Hepatocyte (in vitro differentiated cells): Measurements from ENCODE around the gene DAB1. TPM values are rescaled to one million over a fixed set of nuclear protein-coding genes. Genes with fewer than 3 reads are reported as not detected.

Source experiments
- DNase-seq: peaks from one replicate; pipeline ENCODE4 v3.0.0-alpha.2; 2016; ENCODE audit warnings: low spot score
- H2AFZ ChIP-seq: fragments of 200-600 bp; sonication (generic); 2 replicates; pipeline ENCODE4 v1.6.0; 2016; ENCODE audit warnings: antibody characterized with exemption, mild to moderate bottlenecking
- H3K27ac ChIP-seq: fragments of 200-600 bp; sonication (generic); 2 replicates; pipeline ENCODE4 v1.5.1; 2016; ENCODE audit warnings: mild to moderate bottlenecking
- H3K27me3 ChIP-seq: fragments of 200-600 bp; sonication (generic); 2 replicates; pipeline ENCODE4 v1.6.1; 2016
- H3K36me3 ChIP-seq: fragments of 200-600 bp; sonication (generic); replicated peaks from 2 replicates; pipeline ENCODE4 v1.5.1; 2016; ENCODE audit warnings: low read depth; ENCODE audit not compliant: insufficient read depth
- H3K4me1 ChIP-seq: fragments of 200-600 bp; sonication (generic); 2 replicates; pipeline ENCODE4 v1.5.1; 2016; ENCODE audit warnings: mild to moderate bottlenecking, moderate library complexity; ENCODE audit not compliant: insufficient read depth
- H3K4me2 ChIP-seq: fragments of 200-600 bp; sonication (generic); 2 replicates; pipeline ENCODE4 v1.6.0; 2016
- H3K4me3 ChIP-seq: fragments of 200-600 bp; sonication (generic); 2 replicates; pipeline ENCODE4 v1.5.1; 2016; ENCODE audit warnings: mild to moderate bottlenecking
- H3K79me2 ChIP-seq: fragments of 200-600 bp; sonication (generic); 2 replicates; pipeline ENCODE4 v1.6.0; 2017; ENCODE audit warnings: mild to moderate bottlenecking
- H3K9me2 ChIP-seq: fragments of 200-600 bp; sonication (generic); replicated peaks from 2 replicates; pipeline ENCODE4 v1.6.0; 2017; ENCODE audit warnings: mild to moderate bottlenecking; ENCODE audit not compliant: insufficient read depth
- H3K9me3 ChIP-seq: fragments of 200-600 bp; sonication (generic); 2 replicates; pipeline ENCODE4 v1.5.1; 2016; ENCODE audit warnings: low read depth, mild to moderate bottlenecking
- H4K20me1 ChIP-seq: fragments of 200-600 bp; sonication (generic); 2 replicates; pipeline ENCODE4 v1.6.0; 2016; ENCODE audit warnings: mild to moderate bottlenecking; ENCODE audit not compliant: insufficient read depth, poor library complexity, severe bottlenecking
- EZH2 ChIP-seq: fragments of 200-600 bp; sonication (generic); IDR thresholded peaks from 2 replicates; pipeline ENCODE4 v1.6.1; 2016; ENCODE audit warnings: antibody characterized with exemption, mild to moderate bottlenecking, borderline replicate concordance
- EZH2phosphoT487 ChIP-seq: fragments of 200-600 bp; sonication (generic); IDR thresholded peaks from one replicate; pipeline ENCODE4 v1.6.1; 2018; ENCODE audit warnings: antibody characterized with exemption, mild to moderate bottlenecking, low read depth, moderate library complexity; ENCODE audit not compliant: unreplicated experiment, severe bottlenecking
- WGBS: methylation state at CpG from one replicate; pipeline ENCODE4 v1.1.6; 2016; ENCODE audit warnings: low lambda C conversion rate; ENCODE audit errors: missing lambda C conversion rate; 5-methylcytosine and 5-hydroxymethylcytosine counted together
- polyA plus RNA-seq: library from polyadenylated mRNA; unstranded; fragments of >200 nt; fragmentation: Nextera tagmentation; extraction: Ambion mirVana; gene quantifications from 2 replicates; pipeline ENCODE4 v1.2.1, GENCODE V29; 2016
- total RNA-seq: library from RNA; depleted of rRNA; stranded (reverse); fragments of >200 nt; gene quantifications from 2 replicates; pipeline ENCODE4 v1.2.3, GENCODE V29; 2014
- TF ChIP-seq, protein P1 (sequence below): fragments of 200-600 bp; sonication (generic); IDR thresholded peaks from 2 replicates; pipeline ENCODE4 v1.5.1; 2016; ENCODE audit warnings: antibody characterized with exemption, mild to moderate bottlenecking; ENCODE audit not compliant: poor library complexity

Gene DAB1
- total and polyA plus RNA-seq, 2 experiments from 2014 or later: 19.5 to 37.6 TPM

DNA sequence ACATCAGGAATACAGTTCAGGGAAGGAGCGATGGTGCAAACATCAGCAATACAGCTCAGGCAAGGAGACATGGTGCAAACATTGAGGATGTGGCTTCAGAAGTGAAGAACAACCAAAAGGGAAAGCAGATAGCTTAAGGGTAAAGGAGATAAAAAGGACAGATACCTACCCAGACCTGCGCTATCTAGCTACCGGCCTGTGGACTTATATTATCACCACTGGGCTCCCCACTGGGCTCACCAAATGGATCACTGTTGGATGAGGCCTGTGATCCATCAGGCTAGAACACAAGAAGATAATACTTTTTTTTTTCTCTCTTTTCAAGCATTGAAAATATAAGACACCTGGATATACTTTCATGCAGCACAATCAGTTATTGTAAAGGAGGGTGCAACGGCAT lies 413.3 kb downstream of the DAB1 start:
- TF ChIP-seq, protein P1, sequence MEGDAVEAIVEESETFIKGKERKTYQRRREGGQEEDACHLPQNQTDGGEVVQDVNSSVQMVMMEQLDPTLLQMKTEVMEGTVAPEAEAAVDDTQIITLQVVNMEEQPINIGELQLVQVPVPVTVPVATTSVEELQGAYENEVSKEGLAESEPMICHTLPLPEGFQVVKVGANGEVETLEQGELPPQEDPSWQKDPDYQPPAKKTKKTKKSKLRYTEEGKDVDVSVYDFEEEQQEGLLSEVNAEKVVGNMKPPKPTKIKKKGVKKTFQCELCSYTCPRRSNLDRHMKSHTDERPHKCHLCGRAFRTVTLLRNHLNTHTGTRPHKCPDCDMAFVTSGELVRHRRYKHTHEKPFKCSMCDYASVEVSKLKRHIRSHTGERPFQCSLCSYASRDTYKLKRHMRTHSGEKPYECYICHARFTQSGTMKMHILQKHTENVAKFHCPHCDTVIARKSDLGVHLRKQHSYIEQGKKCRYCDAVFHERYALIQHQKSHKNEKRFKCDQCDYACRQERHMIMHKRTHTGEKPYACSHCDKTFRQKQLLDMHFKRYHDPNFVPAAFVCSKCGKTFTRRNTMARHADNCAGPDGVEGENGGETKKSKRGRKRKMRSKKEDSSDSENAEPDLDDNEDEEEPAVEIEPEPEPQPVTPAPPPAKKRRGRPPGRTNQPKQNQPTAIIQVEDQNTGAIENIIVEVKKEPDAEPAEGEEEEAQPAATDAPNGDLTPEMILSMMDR: no peak
- TF ChIP-seq EZH2: no peak
- TF ChIP-seq EZH2phosphoT487: no peak
- no peak overlapping the region for H2AFZ ChIP-seq
- no peaks in the 10 kb centered on the region for H3K9me2 ChIP-seq
- H3K4me3 ChIP-seq: no peak overlapping the region
- H3K9me3 ChIP-seq: no peaks in the 10 kb centered on the region
- H3K27me3 ChIP-seq: no peaks in the 10 kb centered on the region
- H3K36me3 ChIP-seq: no peaks in the 10 kb centered on the region
- H3K27ac ChIP-seq: no peak overlapping the region
- no peak for DNase-seq
- WGBS: 80% methylated on average over 4 of the region's 4 CpGs
- no peaks in the 10 kb centered on the region for H3K79me2 ChIP-seq
- H4K20me1 ChIP-seq: no peaks in the 10 kb centered on the region
- H3K4me1 ChIP-seq: no peaks in the 10 kb centered on the region
- H3K4me2 ChIP-seq: no peak overlapping the region

DNA sequence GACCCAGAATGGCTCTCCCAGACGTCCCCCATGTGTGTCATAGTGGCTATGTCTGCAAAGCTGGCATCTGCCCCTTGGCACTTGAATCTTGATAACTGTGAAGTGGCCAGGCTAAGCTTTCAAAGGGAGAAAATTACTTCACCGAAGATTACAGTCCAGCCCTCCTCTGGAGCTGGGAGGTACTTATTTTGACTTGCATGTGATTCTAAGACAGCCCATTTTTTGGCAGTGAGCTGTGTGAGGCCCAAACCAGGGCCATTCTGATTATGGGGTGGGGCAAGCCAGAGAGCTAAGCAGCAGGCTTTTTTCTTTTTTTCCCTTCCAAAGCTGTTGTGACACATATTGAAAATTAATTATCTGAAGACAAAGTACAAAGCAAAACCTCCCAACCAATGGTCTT lies 415.9 kb downstream of the DAB1 start:
- no peak for DNase-seq
- H2AFZ ChIP-seq: no peak overlapping the region
- no peaks in the 10 kb centered on the region for H3K9me2 ChIP-seq
- no peak overlapping the region for H3K4me3 ChIP-seq
- no peaks in the 10 kb centered on the region for H4K20me1 ChIP-seq
- H3K4me2 ChIP-seq: no peak overlapping the region
- H3K4me1 ChIP-seq: no peaks in the 10 kb centered on the region
- H3K27ac ChIP-seq: no peak overlapping the region
- 75% methylated on average over 2 of the region's 2 CpGs for WGBS
- TF ChIP-seq, protein P1: no peak
- no peak for TF ChIP-seq EZH2phosphoT487
- no peak for TF ChIP-seq EZH2
- no peaks in the 10 kb centered on the region for H3K27me3 ChIP-seq
- H3K79me2 ChIP-seq: no peaks in the 10 kb centered on the region
- no peaks in the 10 kb centered on the region for H3K9me3 ChIP-seq
- H3K36me3 ChIP-seq: no peaks in the 10 kb centered on the region

DNA sequence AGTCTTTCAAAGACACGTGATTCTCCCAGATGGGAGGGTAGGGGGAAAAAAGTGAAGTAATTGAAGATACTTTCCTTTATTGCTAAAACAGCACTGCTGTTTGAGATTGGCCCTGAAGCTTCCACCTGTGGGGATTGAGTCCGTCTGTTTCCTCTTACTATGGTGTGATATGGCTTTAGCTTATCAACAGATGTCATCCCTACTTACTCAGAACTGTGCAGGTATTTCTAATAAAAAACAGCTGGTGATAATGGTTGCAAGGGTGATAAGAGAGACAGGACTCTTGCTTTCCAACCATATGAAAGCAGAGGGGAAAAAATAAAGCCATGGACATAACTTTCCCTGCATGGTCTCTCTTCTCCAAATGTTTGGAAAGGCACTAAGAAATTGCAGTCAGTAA lies 416.4 kb downstream of the DAB1 start:
- Histone ChIP-seq H3K27ac (no peak overlapping the region), H3K27me3 (no peaks in the 10 kb centered on the region), H3K36me3 (no peaks in the 10 kb centered on the region), H4K20me1 (no peaks in the 10 kb centered on the region), H3K79me2 (no peaks in the 10 kb centered on the region), H3K4me1 (no peaks in the 10 kb centered on the region), H3K4me2 (no peak overlapping the region), H3K4me3 (no peak overlapping the region), H2AFZ (no peak overlapping the region), H3K9me2 (no peaks in the 10 kb centered on the region), H3K9me3 (no peaks in the 10 kb centered on the region)
- TF ChIP-seq EZH2phosphoT487 (no peak), EZH2 (no peak)
- TF ChIP-seq, protein P1: no peak
- DNase-seq: no peak
- 51% methylated on average over 2 of the region's 2 CpGs for WGBS
